Ovary (tissue), 9 donors: ENCODE data around the gene HADHA. TPM values are rescaled to one million over a fixed set of nuclear protein-coding genes. Genes with fewer than 3 reads are reported as not detected.
A peak's percentile ranks its signal among the peaks of the same experiment; 100 is the strongest.

ENCODE experiments used
- DNase-seq, 5 donors: peaks; one replicate each; pipeline ENCODE4 v3.0.0-alpha.2; 2019 to 2020
- H3K27ac ChIP-seq, 2 donors: fragments of 200-600 bp; one replicate each; pipeline versions ENCODE4 v1.5.1 to v1.8.0; 2019 to 2022
- H3K27me3 ChIP-seq: fragments of 200-600 bp; one replicate; pipeline ENCODE4 v1.8.0; 2022
- H3K36me3 ChIP-seq: fragments of 200-600 bp; sonication (generic); one replicate; pipeline ENCODE4 v1.5.1; 2019
- H3K4me1 ChIP-seq: one replicate; pipeline ENCODE4 v1.8.1; 2013; ENCODE audit warnings: mild to moderate bottlenecking, moderate library complexity; ENCODE audit not compliant: insufficient read depth
- H3K4me3 ChIP-seq: fragments of 200-600 bp; sonication (generic); one replicate; pipeline ENCODE4 v1.5.1; 2017
- H3K9me3 ChIP-seq, 2 donors: fragments of 200-600 bp in 1 of 2; sonication (generic) in 1 of 2; one replicate each; pipeline versions ENCODE4 v1.5.1 to v1.8.1; 2013 to 2019; ENCODE audit warnings: mild to moderate bottlenecking in 1 of 2, moderate library complexity in 1 of 2
- EP300 ChIP-seq: sonication (generic); formaldehyde crosslinking; IDR thresholded peaks from one replicate; pipeline ENCODE4 v1.6.1; 2017; ENCODE audit warnings: antibody characterized with exemption
- POLR2A ChIP-seq: fragments of 450-650 bp; IDR thresholded peaks from one replicate; pipeline ENCODE4 v1.6.1; 2017; ENCODE audit warnings: antibody characterized with exemption, mild to moderate bottlenecking, moderate library complexity
- WGBS, 3 donors: extraction: QIAGEN DNeasy Blood & Tissue Kit in 1 of 3; methylation state at CpG; one replicate each; pipeline versions ENCODE4 v1.1.5 to v1.1.7; 2013 to 2017; 5-methylcytosine and 5-hydroxymethylcytosine counted together
- intact Hi-C, 4 donors: fragments of 100-400 bp; cut with DNase I; formaldehyde crosslinking; loops; one replicate each; pipeline versions ENCODE4 v1.11.0 to v1.15.1; 2022 to 2023
- polyA plus RNA-seq, 2 donors: library from polyadenylated mRNA; stranded (reverse); fragments of 200-250 nt in 1 of 2; fragments of 350-450 nt in 1 of 2; fragmentation: Illumina TruSeq in 1 of 2; extraction: RNeasy Lipid Tissue Mini Kit (QIAGEN cat#74804) in 1 of 2; gene quantifications; one replicate each; pipeline ENCODE4 v1.2.3, GENCODE V29; 2013 to 2014
- total RNA-seq, 7 donors: library from RNA; depleted of rRNA in 2 of 7; stranded (reverse); fragments of >200 nt in 2 of 7; fragmentation: NEBNext Ultra II Directional in 3 of 7; extraction: Animal tissue kit (Norgen Biotek cat#: 25700) in 3 of 7; gene quantifications; one replicate each; pipeline versions ENCODE4 v1.1.0 to v1.2.4, GENCODE V29; 2016 to 2023
- TF ChIP-seq, protein P1 (sequence below), 3 donors: fragments of 450-650 bp in 2 of 3; fragments of 200-600 bp in 1 of 3; IDR thresholded peaks; one replicate each; pipeline versions ENCODE4 v1.5.1 to v1.8.0; 2016 to 2022; ENCODE audit warnings: antibody characterized with exemption in 3 of 3, mild to moderate bottlenecking in 1 of 3
- donor health status: DM: no; HTN: no; CAD: no; lungs with moderate emphysema.
- donor health status: DM: no; HTN: no; CAD: no.
- donor health status: Bipolar disorder and iron deficiency.
- donor health status: DM: yes; HTN: yes; CAD: no.
- donor health status: DM: no; HTN: no; CAD: no.
- donor health status: DM: yes; HTN: yes; CAD: no.

HADHA gene
- total and polyA plus RNA-seq, 9 donors = 85.2 to 290 (median 129) TPM

GRCh38 chr2:26173776-26174482 is 70.5 kb downstream of the HADHA start:
- intact Hi-C loops = no loop called here
- no peaks in the 10 kb centered on the region for H3K27me3 ChIP-seq
- H3K27ac ChIP-seq = no peak overlapping the region
- H3K9me3 ChIP-seq = no peaks in the 10 kb centered on the region
- H3K4me3 ChIP-seq = no peak overlapping the region
- DNase-seq = no peak
- 21 to 30% (median 26%) methylated on average over 44 to 46 of the region's 46 CpGs for WGBS, 3 donors
- TF ChIP-seq, protein P1, sequence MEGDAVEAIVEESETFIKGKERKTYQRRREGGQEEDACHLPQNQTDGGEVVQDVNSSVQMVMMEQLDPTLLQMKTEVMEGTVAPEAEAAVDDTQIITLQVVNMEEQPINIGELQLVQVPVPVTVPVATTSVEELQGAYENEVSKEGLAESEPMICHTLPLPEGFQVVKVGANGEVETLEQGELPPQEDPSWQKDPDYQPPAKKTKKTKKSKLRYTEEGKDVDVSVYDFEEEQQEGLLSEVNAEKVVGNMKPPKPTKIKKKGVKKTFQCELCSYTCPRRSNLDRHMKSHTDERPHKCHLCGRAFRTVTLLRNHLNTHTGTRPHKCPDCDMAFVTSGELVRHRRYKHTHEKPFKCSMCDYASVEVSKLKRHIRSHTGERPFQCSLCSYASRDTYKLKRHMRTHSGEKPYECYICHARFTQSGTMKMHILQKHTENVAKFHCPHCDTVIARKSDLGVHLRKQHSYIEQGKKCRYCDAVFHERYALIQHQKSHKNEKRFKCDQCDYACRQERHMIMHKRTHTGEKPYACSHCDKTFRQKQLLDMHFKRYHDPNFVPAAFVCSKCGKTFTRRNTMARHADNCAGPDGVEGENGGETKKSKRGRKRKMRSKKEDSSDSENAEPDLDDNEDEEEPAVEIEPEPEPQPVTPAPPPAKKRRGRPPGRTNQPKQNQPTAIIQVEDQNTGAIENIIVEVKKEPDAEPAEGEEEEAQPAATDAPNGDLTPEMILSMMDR (IDR thresholded peaks at IDR 0.05) = no peak
- TF ChIP-seq EP300 (no peak), POLR2A (no peak)
- no peaks in the 10 kb centered on the region for H3K36me3 ChIP-seq
- peaks cover under 1% of the 10 kb centered on the region for H3K4me1 ChIP-seq

GRCh38 chr2:26172871-26173775 is 71.3 kb downstream of the HADHA start, which contains the start of gene GAREM2:
GAREM2 (plus strand) TSS chr2:26173088; CDS start chr2:26173221, 133 bp downstream.
- 0 to 1% (median 1%) methylated on average over 20 to 102 of the region's 102 CpGs for WGBS, 3 donors
- DNase-seq = no peak
- H3K36me3 ChIP-seq = no peaks in the 10 kb centered on the region
- H3K4me3 ChIP-seq = peak within 1 kb of the TSS; percentile 21
- no peak within 1 kb of the TSS for H3K27ac ChIP-seq
- no peaks in the 10 kb centered on the region for H3K4me1 ChIP-seq
- no peaks in the 10 kb centered on the region for H3K9me3 ChIP-seq
- intact Hi-C loops = no loop called here
- H3K27me3 ChIP-seq = no peaks in the 10 kb centered on the region
- TF ChIP-seq POLR2A = no peak
- TF ChIP-seq, protein P1 (IDR thresholded peaks at IDR 0.05) = no peak
- no peak for TF ChIP-seq EP300

- TF ChIP-seq EP300 = no peak
- TF ChIP-seq POLR2A = no peak
- TF ChIP-seq, protein P1 (IDR thresholded peaks at IDR 0.05) = no peak
- 13 to 36% (median 18%) methylated on average over 26 to 56 of the region's 56 CpGs for WGBS, 3 donors
These were observed 72.1 kb downstream of the HADHA start for GRCh38 chr2:26172189-26172870.

GRCh38 chr2:26170795-26171194 is 73.6 kb downstream of the HADHA start:
- TF ChIP-seq, protein P1 (IDR thresholded peaks at IDR 0.05) = no peak
- TF ChIP-seq EP300 (no peak), POLR2A (no peak)

More at GRCh38 chr2:26172189-26172870, 72.1 kb downstream of the HADHA start:
- Histone ChIP-seq H3K4me3 (no peak overlapping the region), H3K27me3 (no peaks in the 10 kb centered on the region), H3K4me1 (no peaks in the 10 kb centered on the region), H3K27ac (no peak overlapping the region), H3K36me3 (no peaks in the 10 kb centered on the region), H3K9me3 (no peaks in the 10 kb centered on the region)
- intact Hi-C loops = no loop called here
- DNase-seq = no peak

More at GRCh38 chr2:26170795-26171194, 73.6 kb downstream of the HADHA start:
- H3K36me3 ChIP-seq = no peaks in the 10 kb centered on the region
- intact Hi-C loops = no loop called here
- no peak overlapping the region for H3K4me3 ChIP-seq
- H3K27ac ChIP-seq = no peak overlapping the region
- DNase-seq = no peak
- 83 to 90% (median 86%) methylated on average over 9 of the region's 9 CpGs for WGBS, 3 donors
- H3K9me3 ChIP-seq = no peaks in the 10 kb centered on the region
- no peaks in the 10 kb centered on the region for H3K27me3 ChIP-seq
- H3K4me1 ChIP-seq = no peaks in the 10 kb centered on the region
